IPS-11a (cell line): ENCODE results near the gene PRXL2A.
"Not testable (repeated sequence)": the region's sequence is repeated elsewhere in the genome, so short reads cannot be mapped to it uniquely, and the experiment has no call there.

ENCODE experiments used
- H3K4me3 ChIP-seq: one replicate; pipeline ENCODE4 v1.5.1; 2013; ENCODE audit warnings: low read depth, low read length, control low read depth

Gene PRXL2A

DNA sequence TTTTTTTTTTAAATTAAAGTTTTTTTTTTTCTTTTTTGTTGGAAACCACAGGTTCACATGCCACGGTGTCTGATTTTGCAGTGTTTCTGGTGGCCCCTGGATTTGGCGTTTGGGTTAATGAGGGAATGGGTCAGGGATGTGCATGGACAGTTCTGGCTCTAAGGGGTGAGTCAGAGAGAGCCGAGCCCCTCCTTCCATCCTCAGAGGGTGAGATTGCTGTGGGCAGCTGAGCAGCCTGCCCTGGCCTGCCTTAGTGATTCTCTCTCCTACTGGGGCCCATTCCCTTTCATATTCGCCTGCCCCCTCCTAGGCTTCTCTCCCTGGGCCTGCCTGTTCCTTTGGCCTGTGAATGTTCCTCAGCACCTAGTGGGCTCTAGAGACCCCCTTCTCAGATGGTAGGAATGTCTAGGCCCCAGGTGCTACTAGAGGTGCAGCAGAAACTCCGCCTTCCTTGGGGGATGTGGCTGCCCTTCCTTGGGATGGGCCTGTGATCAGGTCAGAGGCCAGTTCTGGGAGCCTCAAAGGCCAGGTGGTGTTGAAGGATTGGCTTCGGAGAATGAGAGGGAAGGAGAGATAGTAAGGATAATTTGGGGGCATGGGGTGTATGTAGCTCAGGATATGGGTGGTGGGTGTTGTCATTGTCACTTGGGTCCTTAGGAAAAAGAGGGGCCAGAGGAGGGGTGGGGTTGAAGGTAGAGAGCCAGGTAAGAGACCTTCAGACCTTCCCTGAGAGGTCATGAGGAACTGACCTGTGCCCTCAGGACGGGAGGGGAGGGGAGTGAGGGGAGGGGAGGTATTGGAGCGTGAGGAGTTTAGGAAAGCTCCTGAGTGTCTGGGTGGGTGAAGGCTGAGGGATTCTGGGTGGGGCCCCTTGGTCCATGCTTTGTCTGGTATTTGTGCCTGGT lies 65.6 kb downstream of the PRXL2A start:
- H3K4me3 ChIP-seq = no peak overlapping the region

DNA sequence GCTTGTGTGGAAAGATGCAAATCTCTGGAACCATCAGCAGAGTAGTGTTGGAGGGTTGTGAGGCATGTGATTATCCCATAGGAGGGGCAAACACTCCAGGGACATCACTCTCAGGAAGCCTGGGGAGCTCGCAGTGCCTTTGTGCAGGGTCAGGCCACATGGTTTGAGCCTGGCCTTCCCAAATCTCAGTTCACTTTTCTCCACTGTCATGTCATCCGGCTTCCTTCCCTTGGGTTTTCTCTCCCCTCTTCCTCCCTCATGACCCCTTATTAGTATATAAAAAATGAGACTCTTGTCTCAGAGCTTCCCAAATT lies 66.2 kb downstream of the PRXL2A start:
- H3K4me3 ChIP-seq = no peak overlapping the region

DNA sequence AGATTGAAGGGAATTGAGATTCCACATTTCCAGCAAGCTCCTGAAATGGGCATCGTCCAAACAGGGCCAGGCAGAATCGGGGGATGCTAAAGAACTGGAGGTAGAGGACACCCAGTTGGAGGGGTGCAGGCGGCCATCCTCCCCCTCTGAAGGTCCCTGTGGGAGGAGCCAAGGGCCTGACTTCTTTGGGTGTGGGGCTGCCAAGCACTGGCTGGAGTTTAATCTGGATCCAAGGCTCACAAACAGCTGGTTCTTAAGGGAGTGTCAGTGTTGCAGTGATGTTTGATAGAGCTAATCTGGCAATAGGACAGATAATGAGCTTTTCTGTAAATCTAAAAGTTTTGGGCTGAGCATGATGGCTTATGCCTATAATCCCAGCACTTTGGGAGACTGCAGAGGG lies 66.6 kb downstream of the PRXL2A start:
- H3K4me3 ChIP-seq = no peak overlapping the region

GRCh38 chr10:80475641-80476040 lies 67.3 kb downstream of the PRXL2A start:
- H3K4me3 ChIP-seq = not testable (repeated sequence)

GRCh38 chr10:80476685-80477084 lies 68.3 kb downstream of the PRXL2A start:
- no peak overlapping the region for H3K4me3 ChIP-seq

- no peak overlapping the region for H3K4me3 ChIP-seq
Measured at GRCh38 chr10:80477813-80478212, 69.5 kb downstream of the PRXL2A start.

DNA sequence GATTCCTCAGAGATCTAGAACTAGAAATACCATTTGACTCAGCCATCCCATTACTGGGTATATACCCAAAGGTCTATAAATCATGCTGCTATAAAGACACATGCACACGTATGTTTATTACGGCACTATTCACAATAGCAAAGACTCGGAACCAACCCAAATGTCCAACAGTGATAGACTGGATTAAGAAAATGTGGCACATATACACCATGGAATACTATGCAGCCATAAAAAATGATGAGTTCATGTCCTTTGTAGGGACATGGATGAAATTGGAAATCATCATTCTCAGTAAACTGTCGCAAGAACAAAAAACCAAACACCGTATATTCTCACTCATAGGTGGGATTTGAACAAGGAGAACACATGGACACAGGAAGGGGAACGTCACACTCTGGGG lies 72.0 kb downstream of the PRXL2A start:
- H3K4me3 ChIP-seq = not testable (repeated sequence)

GRCh38 chr10:80480852-80481251 lies 72.5 kb downstream of the PRXL2A start:
- no peak overlapping the region for H3K4me3 ChIP-seq

GRCh38 chr10:80484243-80484642 lies 75.9 kb downstream of the PRXL2A start:
- no peak overlapping the region for H3K4me3 ChIP-seq

DNA sequence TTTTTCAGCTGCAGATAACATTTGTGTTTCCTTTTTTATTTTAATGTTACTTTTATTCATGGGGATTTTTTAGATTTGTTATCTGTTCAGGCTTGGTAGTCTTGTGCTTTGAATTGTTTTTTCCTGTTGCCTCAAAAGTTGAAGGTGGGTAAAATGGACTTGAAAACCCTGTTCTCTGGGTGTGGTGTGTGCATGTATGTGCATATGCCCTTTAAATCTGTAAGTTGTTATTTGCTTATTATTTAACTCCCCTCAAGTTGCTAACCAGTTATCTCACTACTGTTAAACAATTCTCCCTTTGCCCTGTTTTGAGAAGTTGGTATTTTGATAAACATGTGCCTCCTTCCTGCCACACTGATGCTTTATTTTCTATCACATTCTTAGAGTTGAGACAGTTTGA lies 76.3 kb downstream of the PRXL2A start:
- no peak overlapping the region for H3K4me3 ChIP-seq

GRCh38 chr10:80485076-80485945 lies 77.0 kb downstream of the PRXL2A start:
- H3K4me3 ChIP-seq = no peak overlapping the region

GRCh38 chr10:80485946-80486764 lies 77.8 kb downstream of the PRXL2A start:
- H3K4me3 ChIP-seq = no peak overlapping the region
